Caki2 (cell line): ENCODE data around the gene ARHGAP1. TPM values are rescaled to one million over a fixed set of nuclear protein-coding genes. Genes with fewer than 3 reads are reported as not detected.
A peak's percentile ranks its signal among the peaks of the same experiment; 100 is the strongest.

Experiments
- DNase-seq: peaks from one replicate; pipeline ENCODE4 v3.0.0-alpha.2; 2015; ENCODE audit warnings: low read depth
- in situ Hi-C: cut with HindIII; loops from 2 replicates; pipeline ENCODE4 v1.10.0; 2016; ENCODE audit warnings: low sequenced_read_pairs, low pct_unique_long_range_greater_than_20kb, mixed read lengths
- total RNA-seq: library from RNA; depleted of rRNA; stranded (reverse); fragments of >200 nt; shearing (Covaris generic); gene quantifications from 2 replicates; pipeline ENCODE4 v1.2.3, GENCODE V29; 2014; ENCODE audit warnings: low replicate concordance

ARHGAP1 gene
- total RNA-seq, 1 experiment from 2014 or later: 9.4 TPM

GRCh38 chr11:46662366-46662765 lies 38.1 kb downstream of the ARHGAP1 start:
- no peak for DNase-seq
- in situ Hi-C loops: no loop called here

- in situ Hi-C loops: no loop called here
- no peak for DNase-seq
Observed at GRCh38 chr11:46661836-46662235, 38.6 kb downstream of the ARHGAP1 start.

GRCh38 chr11:46659908-46660307 lies 40.5 kb downstream of the ARHGAP1 start:
- in situ Hi-C loops: no loop called here

GRCh38 chr11:46658259-46658658 lies 42.2 kb downstream of the ARHGAP1 start:
- in situ Hi-C loops: no loop called here
- DNase-seq: no peak

More at GRCh38 chr11:46659908-46660307, 40.5 kb downstream of the ARHGAP1 start:
- no peak for DNase-seq

- in situ Hi-C loops: no loop called here
- DNase-seq: no peak
Observed at GRCh38 chr11:46657186-46657585, 43.2 kb downstream of the ARHGAP1 start.

GRCh38 chr11:46655631-46656030 lies 44.8 kb downstream of the ARHGAP1 start:
- DNase-seq: no peak
- in situ Hi-C loops: no loop called here

GRCh38 chr11:46649180-46649738 lies 51.2 kb downstream of the ARHGAP1 start:
- in situ Hi-C loops: no loop called here
- no peak for DNase-seq

- DNase-seq: no peak
- in situ Hi-C loops: no loop called here
Observed at GRCh38 chr11:46643986-46644385, 56.4 kb downstream of the ARHGAP1 start.

GRCh38 chr11:46643531-46643930 lies 56.9 kb downstream of the ARHGAP1 start:
- in situ Hi-C loops: no loop called here

GRCh38 chr11:46642627-46643335 lies 57.6 kb downstream of the ARHGAP1 start:
- in situ Hi-C loops: no loop called here
- DNase-seq: no peak

More at GRCh38 chr11:46643531-46643930, 56.9 kb downstream of the ARHGAP1 start:
- DNase-seq: no peak

GRCh38 chr11:46641639-46642038 lies 58.8 kb downstream of the ARHGAP1 start:
- in situ Hi-C loops: no loop called here
- DNase-seq: no peak

- DNase-seq: peak; percentile 13
- in situ Hi-C loops: no loop called here
Observed at GRCh38 chr11:46640036-46640788, 60.2 kb downstream of the ARHGAP1 start.

- in situ Hi-C loops: no loop called here
- no peak for DNase-seq
Observed at GRCh38 chr11:46639197-46639839, 61.1 kb downstream of the ARHGAP1 start.

GRCh38 chr11:46637546-46637945 lies 62.9 kb downstream of the ARHGAP1 start:
- in situ Hi-C loops: no loop called here
- no peak for DNase-seq

- DNase-seq: no peak
- in situ Hi-C loops: no loop called here
Observed at GRCh38 chr11:46635557-46636139, 64.8 kb downstream of the ARHGAP1 start.

- in situ Hi-C loops: no loop called here
- no peak for DNase-seq
Observed at GRCh38 chr11:46633291-46634217, 66.9 kb downstream of the ARHGAP1 start.

- in situ Hi-C loops: no loop called here
- DNase-seq: no peak
Observed at GRCh38 chr11:46632502-46632901, 67.9 kb downstream of the ARHGAP1 start.

- in situ Hi-C loops: no loop called here
- DNase-seq: no peak
Observed at GRCh38 chr11:46631676-46632075, 68.7 kb downstream of the ARHGAP1 start.
